SKM-1 treated with dmso at 0.1 percent for 144 hours (cell line): ENCODE measurements around the gene ELFN1.

Experiments
- DNase-seq: peaks from one replicate; lab custom pipeline; 2025; ENCODE audit not compliant: unreplicated experiment; lab: John Stamatoyannopoulos, UW

ELFN1 gene

DNA sequence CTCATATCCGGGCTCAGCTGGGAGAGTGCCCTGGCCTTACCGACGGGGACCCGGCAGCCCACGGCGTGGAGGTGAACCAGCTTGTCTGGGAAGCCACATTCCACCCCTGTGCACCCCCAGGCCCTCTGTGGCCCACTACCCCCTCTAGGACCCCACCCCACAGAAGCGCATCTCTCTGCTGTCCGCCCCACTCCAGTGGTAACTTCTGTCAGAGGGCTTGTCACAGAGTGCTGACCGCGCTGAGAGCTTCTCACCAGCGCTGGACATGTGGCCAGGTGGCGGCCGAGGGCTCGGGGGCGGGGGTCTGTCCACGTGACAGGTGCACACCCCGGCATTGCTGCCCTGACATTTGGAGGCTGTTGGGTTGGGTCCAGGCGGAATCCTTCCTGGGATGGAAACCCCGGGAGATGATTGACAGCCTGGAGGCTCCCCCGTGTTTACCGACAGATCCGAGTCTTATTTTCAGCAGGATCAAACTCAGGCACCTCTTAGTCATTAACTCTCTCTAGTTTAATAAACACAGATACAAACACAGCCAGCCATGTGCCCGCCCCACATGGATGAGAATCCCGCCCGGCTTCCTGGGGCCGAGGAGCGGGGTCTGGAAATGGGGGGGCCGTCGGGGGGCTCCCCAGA is 5.1 kb downstream of the ELFN1 start:
- DNase-seq: no peak

DNA sequence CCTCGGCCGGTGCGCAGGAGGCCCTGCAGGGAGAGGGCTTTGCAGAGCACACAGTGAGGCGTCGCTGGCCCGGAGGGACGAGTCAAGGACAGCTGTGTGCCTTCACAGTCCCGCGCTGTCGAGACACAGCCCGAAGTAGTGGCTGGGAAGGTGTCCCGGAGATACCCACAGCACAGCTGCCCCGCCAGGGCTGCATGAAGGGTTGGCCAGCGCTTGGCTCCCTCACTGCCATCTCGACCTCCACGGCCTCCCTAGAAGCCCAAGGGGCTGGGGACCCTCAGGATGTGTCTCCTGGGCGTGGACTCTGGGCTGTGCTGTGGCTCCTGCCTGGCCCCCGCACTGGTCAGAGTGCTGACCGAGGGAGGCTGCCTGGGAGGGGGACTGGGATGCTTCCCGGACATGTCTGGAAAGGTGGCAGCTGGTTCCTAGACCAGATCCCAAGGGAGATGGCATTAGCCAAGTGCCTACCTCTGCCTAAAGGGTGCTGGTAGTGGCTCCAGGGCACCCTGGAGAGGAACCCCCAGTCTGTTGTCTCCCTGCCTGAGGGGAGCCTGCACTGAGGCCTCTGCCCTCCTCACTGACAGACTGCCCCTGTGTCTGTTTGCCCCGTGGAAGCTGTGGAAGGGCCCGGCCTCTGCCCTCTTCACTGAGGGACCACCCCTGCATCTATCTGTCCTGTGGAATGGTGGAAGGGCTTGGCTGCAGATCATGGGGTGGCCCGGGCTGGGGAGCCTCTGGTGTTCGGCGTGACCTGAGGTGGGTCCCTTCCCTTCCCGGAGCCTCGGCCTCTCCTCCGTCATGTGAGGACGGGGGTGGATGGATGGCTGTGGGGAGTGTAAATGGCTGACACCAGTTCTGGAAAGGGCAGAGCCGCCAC is 5.8 kb downstream of the ELFN1 start:
- DNase-seq: no peak

DNA sequence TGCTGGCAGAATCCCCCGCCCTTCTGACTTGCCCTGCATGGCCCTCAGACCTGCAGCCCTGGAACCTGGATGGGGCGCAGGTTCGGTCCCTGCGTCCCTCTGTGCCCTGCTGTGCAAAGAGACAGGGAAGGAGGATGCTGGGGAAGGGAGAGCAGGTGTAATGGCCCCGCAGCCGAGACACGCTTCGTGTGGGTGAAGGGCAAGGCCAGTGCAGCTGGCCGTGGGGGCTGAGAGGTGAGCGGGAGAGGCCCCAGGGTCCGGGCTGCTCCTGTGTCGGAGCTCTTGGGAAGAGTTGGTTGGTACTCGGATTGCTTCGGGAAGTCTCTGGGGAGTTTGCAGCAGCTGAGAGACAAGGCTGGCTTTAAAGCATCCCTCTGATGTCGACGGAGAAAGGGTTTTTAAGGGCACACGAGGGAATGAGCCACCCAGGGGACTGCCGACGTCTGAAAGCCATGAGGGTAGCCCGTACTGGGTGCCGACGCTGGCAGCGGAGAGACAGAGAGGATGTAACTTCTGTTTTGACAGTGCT is 6.5 kb downstream of the ELFN1 start:
- DNase-seq: no peak

DNA sequence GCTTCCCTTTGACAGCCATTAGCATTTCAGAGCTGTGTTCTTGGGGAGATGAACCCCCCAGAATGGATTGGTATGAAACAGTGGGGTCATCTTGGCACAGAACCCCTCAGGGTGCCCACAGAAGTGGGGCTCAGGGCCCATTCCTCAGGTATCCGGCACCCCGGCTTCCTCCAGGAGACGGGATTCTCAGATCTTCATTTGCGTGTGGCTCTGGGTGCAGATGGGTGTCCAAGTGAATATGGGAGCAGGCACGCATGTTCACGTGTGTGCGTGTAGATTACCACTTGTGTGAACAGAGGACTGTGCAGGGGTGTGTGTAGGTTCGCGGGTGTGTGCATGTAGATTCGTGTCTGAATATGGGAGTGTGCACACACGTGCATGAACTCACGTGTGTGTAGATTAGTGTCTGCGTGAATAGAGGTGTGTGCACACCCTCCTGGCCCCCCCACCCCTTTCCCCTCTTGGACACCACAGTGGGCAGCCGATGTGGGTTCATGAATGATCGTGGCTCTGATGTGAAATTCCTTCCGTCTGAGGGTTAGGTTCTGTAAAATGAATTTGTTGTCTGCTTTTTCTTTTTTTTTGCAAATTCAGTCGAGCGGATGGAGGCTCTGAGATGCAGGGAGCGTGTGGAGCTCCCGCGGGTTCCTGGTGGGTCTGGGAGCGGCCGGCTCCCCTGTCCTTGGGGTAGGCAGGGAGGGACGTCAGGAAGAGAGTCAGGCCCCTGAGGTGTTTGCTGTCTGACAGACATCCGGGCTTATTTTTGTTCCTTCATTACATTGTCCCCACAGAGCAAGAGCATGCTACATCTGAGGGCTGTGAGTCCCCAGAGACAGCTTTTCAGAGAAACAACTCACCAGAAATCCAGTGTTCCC is 7.4 kb downstream of the ELFN1 start:
- no peak for DNase-seq

DNA sequence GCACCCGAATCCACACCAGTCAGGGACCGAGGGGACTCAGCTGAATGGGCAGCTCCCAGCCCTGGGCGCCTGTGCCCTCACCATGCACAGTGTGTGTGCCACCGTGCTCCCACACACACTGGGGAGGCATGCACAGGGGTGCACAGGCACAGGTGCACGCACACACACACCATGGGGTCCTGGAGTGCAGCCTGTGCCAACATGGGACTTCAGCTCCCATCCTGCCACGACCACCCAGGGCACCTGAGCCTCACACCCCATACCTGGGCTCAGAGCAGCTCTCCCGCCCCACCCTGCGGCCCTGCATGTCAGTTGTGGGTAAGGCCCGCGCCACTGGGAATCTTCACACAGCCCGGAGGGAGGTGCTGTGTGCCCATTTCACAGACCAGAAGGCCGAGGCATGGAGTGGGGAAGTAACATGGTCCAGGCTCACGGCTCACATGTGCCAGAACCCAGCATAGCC is 8.0 kb downstream of the ELFN1 start:
- DNase-seq: no peak

DNA sequence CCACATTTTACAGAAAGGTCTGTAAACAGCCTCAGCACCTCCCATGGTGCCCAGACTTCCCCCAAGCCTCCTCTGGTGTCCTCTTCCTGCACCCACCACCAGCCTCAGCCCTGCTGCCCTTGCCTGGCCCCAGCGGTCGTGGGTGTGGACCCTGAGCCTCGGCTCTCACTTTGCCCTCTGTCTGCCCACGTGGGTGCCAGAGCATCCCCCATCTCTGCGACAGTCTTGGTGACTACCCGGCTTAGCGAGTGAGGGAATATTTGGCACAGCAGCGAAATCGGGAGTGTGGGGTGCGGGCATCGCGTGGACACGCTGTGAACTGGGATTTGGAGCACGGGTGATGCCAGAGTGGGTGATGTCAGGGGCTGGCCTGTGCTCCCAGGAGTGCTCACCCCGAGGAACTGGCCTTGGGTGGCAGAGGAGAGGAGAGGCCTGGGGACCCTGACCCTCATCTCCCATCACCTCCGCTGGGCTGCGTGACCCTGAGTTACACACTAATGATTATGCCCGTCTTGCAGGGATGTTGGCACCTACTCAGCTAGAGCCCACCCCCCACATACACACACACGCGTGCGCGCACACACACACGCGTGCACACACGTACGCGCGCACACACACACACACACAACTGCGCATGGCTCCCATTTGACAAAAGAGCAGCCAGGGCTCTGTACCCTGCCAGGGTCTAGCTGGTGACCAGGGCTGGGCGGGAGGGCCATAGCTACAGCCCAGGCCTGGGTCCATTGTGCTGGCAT is 8.7 kb downstream of the ELFN1 start:
- DNase-seq: no peak

DNA sequence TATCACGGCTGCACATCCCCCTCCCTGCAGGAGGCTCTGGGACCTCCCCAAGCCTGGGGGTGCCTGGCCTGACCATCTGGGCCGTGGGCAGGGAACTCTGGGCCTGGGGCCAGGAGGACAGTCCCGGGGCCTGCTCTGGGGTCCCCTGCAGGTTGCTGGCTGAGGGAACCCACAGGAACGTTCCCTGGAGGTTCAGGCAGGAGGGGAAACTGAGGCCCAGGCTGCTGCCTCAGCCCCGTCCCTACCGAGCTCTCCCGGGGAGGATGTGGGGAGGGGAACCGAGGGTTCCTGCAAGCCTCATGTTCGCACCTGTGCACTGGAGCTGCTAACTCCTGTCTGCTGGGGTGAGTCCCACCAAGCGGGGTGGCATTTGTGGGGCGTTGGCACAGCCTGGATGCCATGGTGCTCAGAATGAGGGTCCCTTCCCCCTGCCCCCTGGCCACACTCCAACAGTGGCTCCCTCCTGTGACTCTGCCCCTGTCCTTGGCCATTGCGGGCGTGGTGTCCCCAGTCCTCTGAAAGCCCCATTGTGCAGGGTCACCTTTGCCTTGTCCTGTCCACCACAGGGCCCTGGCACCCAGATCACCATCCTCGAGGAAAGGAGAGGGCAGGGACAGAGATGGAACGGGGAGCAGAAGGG is 9.4 kb downstream of the ELFN1 start:
- DNase-seq: no peak

DNA sequence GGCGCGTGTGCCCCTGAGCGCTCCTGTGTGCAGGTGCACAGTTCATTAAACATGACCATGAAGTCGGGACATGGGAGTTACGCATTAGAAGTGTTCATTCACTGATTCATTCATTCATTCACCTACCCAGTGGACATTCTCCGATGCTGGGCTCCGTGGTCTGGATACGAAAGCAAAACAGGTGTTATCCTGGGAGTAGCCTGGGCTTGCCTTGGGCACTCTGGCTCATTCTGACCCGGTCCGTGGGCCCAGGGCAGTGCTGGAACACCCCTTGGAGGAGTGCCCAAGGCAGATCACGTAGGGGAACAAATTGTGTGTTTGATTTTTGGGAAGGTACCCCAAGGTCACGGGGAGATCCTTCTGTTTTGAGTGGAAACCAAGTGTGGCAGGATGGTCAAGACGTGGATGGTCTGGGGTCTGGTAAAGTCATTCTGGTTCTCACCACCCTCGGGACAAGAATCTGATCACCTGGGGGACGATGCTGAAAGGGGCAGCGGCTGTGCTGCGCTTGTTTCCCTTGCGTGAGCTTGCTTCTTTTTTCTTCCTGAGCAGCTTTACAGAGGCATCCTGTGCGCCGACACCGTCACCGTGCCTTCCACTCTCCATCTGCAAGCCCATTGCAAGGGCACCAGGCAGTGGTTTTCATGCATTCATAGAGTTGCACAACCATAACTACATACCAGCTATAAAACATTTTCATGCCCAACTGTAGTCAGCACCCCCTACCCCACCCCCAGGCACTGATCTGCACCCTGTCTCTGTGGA is 10.1 kb downstream of the ELFN1 start:
- no peak for DNase-seq

DNA sequence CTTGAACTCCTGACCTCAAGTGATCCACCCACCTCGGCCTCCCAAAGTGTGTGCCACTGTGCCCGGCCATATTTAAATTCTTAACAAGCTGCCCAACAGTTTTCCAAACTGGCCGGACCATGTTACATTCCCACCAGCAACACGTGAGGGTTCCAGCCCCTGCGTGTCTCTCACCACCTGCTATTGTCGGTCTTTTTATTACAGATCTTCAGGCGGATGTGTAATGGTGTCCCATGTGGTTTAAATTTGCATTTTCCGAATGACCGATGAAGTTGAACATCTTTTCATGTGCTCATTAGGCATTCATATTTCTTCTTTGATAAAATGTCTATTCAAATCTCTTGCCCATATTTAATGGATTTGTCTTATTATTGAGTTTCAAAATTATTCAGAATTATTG is 11.5 kb downstream of the ELFN1 start:
- DNase-seq: no peak

DNA sequence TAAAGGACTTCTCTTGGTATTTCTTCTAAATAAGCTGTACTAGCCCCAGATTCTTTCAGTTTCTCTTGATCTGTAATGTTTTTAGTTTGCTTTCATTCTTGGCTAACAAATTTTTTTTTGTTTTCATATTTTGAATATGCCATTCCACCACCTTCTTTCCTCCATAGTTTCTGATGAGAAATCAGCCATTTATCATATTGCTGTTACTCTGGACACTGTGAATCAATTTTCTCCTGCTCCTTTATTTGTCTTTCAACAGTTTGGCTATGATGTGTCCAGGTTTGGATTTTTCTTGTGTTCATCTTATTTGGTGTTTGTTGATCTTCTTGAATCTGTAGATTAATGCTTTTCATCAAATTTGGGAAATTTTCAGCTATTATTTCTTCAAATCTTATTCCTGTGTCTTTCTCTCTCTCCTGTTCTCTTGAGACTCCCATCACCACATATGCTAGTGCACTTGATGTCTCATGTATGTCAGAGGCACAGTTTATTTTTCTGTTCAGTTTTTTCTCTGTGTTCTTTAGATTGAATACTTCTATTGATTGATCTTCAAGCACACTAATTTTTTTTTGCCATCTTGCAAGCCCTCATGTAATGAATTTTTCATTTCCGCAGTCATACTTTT is 15.0 kb downstream of the ELFN1 start:
- no peak for DNase-seq

DNA sequence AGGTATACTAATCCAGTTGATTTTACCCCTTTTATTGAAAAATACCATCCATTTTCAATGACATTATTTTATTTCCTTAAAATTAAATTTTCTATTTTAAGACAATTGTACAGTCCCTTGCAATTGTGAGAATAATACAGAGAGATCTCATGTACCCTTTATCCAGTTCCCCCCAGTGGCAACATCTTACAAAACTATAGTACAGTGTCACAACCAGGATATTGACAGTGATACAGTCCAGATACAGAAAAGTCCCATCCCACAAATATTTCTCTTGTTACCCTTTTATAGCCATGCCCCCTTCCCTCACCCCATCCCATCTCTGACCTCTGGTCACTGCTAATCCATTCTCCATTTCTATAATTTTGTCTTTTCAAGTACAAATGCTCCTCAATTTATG is 18.5 kb downstream of the ELFN1 start:
- no peak for DNase-seq

DNA sequence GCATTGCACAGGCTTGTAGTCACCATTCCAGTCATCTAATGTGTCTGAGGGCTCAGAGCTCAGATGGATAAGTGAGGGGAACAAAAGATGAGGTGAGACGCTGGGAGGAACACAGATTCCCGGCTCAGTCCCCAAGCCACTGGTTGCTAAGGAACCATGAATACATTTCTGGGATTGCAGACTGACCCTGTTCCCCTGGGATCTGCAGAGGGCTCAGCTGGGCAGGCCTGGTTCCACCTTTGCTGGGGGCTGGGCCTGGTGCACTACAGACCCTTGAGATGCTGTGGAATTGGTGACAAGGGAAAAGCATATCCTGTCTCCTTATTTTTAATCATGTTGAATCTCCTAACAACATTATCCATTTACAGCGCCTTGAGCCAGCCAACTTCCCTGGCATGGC is 19.2 kb downstream of the ELFN1 start:
- no peak for DNase-seq

DNA sequence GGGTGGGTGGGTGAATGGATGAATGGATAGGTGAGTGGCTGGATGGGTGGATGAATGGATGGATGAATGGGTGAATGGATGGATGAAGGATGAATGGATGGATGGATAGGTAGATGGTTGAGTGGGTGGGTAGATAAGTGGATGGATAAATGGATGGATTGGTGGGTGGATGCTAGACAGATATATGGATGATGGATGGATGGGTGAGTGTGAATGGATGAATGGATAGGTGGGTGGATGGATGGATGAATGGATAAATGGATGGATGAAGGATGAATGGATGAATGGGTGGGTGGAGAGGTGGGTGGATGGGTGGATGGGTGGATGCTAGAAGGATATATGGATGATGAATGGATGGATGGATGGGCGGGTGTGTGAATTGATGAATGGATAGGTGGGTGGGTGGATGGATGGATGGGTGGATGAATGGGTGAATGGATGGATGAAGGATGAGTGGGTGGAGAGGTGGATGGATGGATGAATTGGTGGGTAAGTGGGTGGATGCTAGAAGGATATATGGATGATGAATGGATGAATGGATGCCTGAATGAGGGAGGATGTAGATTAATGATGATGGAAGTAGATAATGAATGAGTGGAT is 20.4 kb downstream of the ELFN1 start:
- no peak for DNase-seq

DNA sequence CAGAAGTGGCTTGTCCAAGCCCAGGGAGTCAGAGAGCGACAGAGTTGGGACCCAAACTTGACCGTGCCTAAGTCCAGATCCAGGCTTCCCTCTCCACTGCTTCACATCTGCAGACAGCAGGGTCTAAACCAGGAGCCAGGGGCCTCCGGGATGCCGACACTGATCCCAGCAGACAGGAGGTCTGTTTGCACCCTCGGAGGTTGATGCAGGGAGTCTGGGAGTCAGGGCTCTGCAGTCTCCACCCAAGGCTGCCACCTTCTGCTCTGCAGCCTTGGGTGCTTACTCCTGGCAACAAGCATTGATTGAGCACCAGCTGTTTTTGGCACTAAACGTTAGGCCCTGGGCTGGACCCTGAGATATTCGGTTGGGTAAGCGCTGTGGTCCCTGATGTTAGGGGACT is 21.0 kb downstream of the ELFN1 start:
- no peak for DNase-seq

DNA sequence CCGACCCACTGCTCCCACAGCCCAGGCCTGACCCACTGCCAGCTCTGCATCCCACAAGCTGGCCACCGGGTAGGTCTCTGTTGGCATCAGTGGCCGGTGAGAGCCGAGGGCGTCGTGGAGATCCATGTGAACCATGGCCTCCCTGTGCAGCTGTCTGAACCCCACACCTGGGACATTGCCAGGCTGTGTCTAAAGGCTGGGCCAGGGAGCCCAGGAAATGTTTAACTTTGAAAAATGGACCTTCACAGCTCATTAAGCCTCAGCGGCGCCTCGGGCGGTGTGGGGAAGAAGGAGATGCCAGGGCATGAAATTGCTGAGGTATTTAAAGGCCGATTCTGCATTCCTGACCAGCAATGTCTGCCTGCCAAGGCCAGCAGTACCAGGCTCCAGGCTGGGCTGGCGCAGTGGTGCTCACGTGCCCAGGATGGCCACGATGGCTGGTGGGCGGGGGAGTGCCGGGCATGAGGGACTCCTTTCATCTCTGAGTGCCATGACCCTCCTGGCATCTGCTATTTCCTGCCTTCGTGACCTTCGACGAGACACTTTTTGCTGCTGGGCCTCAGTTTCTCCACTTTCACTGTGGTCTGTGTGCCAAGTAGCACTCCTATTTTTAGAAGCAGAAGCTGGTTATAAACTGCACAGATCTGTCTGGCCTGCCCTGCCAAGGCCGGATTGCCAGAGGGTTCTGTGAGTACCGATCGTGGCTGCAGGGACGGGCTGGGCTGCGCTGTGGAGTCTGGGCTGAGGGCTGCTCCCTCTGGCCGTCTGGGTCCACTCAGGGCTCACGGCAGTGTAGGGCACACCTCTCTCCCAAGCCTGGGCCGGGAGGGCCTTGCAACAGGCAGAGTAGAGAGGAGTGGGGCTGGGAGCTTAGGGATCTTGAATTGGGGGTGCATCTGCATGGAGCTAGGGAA is 21.8 kb downstream of the ELFN1 start:
- DNase-seq: no peak

DNA sequence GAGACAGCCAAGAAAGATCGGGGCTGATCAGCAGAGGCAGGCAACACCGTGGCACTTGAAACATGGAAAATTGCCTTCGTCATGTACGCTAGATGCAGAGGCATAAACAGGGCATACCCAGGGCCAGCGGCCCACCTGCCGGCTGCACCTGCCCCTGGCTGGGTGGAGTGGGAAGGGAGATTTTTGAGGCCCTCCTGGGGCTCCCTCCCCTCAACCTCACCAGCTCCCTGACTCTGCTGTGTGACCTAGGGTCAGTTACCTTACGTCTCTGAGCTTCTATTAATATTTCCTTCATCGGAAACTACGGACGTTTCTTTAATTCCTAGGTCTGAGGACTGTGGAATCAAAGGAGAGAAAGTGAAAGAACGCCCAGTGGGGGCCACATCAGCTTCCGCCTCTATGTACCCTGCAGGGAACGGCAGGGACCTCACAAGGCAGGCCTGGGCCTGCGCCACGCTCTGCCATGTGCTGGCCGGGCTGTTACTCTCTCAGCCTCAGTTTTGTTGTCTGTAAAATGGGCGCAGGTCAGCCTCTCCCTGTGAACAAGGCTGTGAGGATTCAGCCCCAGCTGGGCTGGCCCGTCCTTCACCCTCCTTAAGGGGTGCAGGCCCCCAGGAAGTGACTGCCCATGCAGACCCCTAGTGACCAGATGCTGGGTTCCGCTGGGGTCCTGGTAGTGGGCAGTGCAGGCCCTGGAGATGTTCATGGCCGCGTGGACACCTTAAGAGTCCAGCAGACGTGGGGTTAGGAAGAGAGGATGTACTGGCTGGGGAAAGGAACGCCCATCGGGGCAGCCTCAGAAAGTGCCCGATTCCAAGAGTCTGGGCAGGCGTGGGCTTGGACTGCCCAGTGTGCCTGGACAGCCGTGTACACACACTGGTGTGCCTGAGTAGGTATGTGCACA is 22.7 kb downstream of the ELFN1 start:
- no peak for DNase-seq
